Vagina (tissue), 2 donors: ENCODE measurements around the gene TMEM132C. TPM values are rescaled to one million over a fixed set of nuclear protein-coding genes. Genes with fewer than 3 reads are reported as not detected.

Experiments
- DNase-seq, 2 donors: peaks; one replicate each; pipeline ENCODE4 v3.0.0-alpha.2; 2017; ENCODE audit errors: extremely low spot score in 2 of 2
- H3K27ac ChIP-seq: fragments of 200-600 bp; sonication (generic); one replicate; pipeline ENCODE4 v1.5.1; 2019
- H3K27me3 ChIP-seq: fragments of 200-600 bp; sonication (generic); one replicate; pipeline ENCODE4 v1.5.1; 2019
- H3K36me3 ChIP-seq, 2 donors: fragments of 200-600 bp; sonication (generic); one replicate each; pipeline ENCODE4 v1.5.1; 2017 to 2019
- H3K4me1 ChIP-seq: fragments of 200-600 bp; sonication (generic); one replicate; pipeline ENCODE4 v1.5.1; 2019
- H3K4me3 ChIP-seq, 2 donors: fragments of 200-600 bp; sonication (generic); 1 replicate in 1 of 2; 2 replicates in 1 of 2; pipeline ENCODE4 v1.5.1; 2016 to 2019
- H3K9me3 ChIP-seq: fragments of 200-600 bp; sonication (generic); one replicate; pipeline ENCODE4 v1.5.1; 2019
- POLR2A ChIP-seq, 2 donors: fragments of 450-650 bp; IDR thresholded peaks; one replicate each; pipeline ENCODE4 v1.6.1; 2017; ENCODE audit warnings: antibody characterized with exemption in 2 of 2, mild to moderate bottlenecking in 2 of 2, moderate library complexity in 2 of 2
- POLR2AphosphoS5 ChIP-seq, 2 donors: sonication (generic); formaldehyde crosslinking; IDR thresholded peaks; one replicate each; pipeline ENCODE4 v1.9.0; 2017; ENCODE audit warnings: antibody characterized with exemption in 2 of 2, mild to moderate bottlenecking in 2 of 2, low read depth in 1 of 2; ENCODE audit not compliant: insufficient read depth in 1 of 2
- intact Hi-C: fragments of 100-400 bp; cut with DNase I; formaldehyde crosslinking; loops from one replicate; pipeline ENCODE4 v1.15.1; 2023
- total RNA-seq: library from RNA; depleted of rRNA; stranded (reverse); fragments of >200 nt; gene quantifications from one replicate; pipeline ENCODE4 v1.2.3, GENCODE V29; 2016
- TF ChIP-seq, protein P1 (sequence below), 3 experiments: fragments of 450-650 bp in 2 of 3; fragments of 200-600 bp in 1 of 3; sonication (generic) in 1 of 3; IDR thresholded peaks; one replicate each; pipeline ENCODE4 v1.5.1; 2017 to 2019; ENCODE audit warnings: antibody characterized with exemption in 3 of 3, mild to moderate bottlenecking in 2 of 3, moderate library complexity in 2 of 3

TMEM132C gene
- total RNA-seq, 1 donor from 2014 or later: 20.6 TPM

GRCh38 chr12:128586451-128587029 is 319.6 kb downstream of the TMEM132C start:
- Histone ChIP-seq H3K27ac (no peak overlapping the region), H3K27me3 (no peaks in the 10 kb centered on the region), H3K4me3 (no peak overlapping the region), H3K4me1 (no peaks in the 10 kb centered on the region), H3K9me3 (no peaks in the 10 kb centered on the region), H3K36me3 (no peaks in the 10 kb centered on the region)
- no peak for DNase-seq
- intact Hi-C loops: no loop called here
- TF ChIP-seq, protein P1, sequence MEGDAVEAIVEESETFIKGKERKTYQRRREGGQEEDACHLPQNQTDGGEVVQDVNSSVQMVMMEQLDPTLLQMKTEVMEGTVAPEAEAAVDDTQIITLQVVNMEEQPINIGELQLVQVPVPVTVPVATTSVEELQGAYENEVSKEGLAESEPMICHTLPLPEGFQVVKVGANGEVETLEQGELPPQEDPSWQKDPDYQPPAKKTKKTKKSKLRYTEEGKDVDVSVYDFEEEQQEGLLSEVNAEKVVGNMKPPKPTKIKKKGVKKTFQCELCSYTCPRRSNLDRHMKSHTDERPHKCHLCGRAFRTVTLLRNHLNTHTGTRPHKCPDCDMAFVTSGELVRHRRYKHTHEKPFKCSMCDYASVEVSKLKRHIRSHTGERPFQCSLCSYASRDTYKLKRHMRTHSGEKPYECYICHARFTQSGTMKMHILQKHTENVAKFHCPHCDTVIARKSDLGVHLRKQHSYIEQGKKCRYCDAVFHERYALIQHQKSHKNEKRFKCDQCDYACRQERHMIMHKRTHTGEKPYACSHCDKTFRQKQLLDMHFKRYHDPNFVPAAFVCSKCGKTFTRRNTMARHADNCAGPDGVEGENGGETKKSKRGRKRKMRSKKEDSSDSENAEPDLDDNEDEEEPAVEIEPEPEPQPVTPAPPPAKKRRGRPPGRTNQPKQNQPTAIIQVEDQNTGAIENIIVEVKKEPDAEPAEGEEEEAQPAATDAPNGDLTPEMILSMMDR (IDR thresholded peaks at IDR 0.05): no peak
- TF ChIP-seq POLR2AphosphoS5 (IDR thresholded peaks at IDR 0.05; ENCODE audit: insufficient read depth in 1 of 2, low read depth in 1 of 2): peak in 1 of 2 donors; percentile 25

DNA sequence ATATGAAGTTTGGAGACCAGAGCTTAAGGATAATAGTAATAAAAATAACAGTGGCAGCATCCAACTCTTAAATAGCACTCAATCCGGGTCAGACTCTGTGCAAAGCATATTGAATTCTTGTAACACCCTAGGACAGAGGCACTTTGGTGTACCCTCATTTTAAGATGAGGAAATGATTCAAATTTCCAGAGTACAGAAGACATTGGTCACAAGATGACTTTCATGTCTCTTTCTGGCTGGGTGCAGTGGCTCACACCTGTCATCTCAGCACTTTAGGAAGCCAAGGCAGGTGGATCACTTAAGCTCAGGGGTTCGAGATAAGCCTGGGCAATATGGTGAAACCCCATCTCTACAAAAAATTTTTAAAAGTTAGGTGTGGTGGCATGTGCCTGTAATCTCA is 320.9 kb downstream of the TMEM132C start:
- TF ChIP-seq, protein P1 (IDR thresholded peaks at IDR 0.05): no peak
- TF ChIP-seq POLR2AphosphoS5 (IDR thresholded peaks at IDR 0.05; ENCODE audit: insufficient read depth in 1 of 2, low read depth in 1 of 2) (no peak), POLR2A (IDR thresholded peaks at IDR 0.05) (no peak)
- intact Hi-C loops: no loop called here
- H3K4me3 ChIP-seq: no peak overlapping the region
- H3K27ac ChIP-seq: no peak overlapping the region
- no peaks in the 10 kb centered on the region for H3K9me3 ChIP-seq
- no peaks in the 10 kb centered on the region for H3K4me1 ChIP-seq
- H3K36me3 ChIP-seq: no peaks in the 10 kb centered on the region
- DNase-seq: no peak
- no peaks in the 10 kb centered on the region for H3K27me3 ChIP-seq

DNA sequence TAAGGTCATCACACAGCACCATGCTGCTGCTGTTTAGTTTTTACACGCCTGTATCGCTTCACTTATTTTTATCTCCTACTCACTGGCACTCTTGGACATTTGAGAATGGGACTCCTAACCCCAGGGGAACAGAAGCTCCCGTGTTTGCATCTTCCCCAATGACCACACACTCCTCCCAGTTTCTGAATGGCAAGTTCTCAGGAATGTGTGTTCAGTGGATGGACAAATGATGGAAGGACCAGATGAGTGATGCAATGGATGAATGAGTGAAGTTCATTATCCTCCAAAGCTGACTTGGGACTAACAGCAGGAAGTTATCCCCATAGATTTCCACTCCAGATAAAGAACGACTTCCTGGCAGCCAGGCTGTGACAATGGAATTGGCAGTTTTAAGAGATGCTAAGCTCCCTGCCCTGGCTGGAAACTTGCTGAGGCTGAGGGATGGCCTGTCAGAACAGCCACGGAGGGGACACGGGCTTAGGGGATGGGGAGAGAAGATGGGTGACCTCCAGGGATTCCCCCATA is 325.3 kb downstream of the TMEM132C start:
- H3K27ac ChIP-seq: no peak overlapping the region
- intact Hi-C loops: no loop called here
- H3K27me3 ChIP-seq: no peaks in the 10 kb centered on the region
- H3K4me1 ChIP-seq: no peaks in the 10 kb centered on the region
- TF ChIP-seq POLR2AphosphoS5 (IDR thresholded peaks at IDR 0.05; ENCODE audit: insufficient read depth in 1 of 2, low read depth in 1 of 2) (no peak), POLR2A (IDR thresholded peaks at IDR 0.05) (no peak)
- TF ChIP-seq, protein P1 (IDR thresholded peaks at IDR 0.05): no peak
- no peak overlapping the region for H3K4me3 ChIP-seq
- H3K9me3 ChIP-seq: no peaks in the 10 kb centered on the region
- no peaks in the 10 kb centered on the region for H3K36me3 ChIP-seq
- DNase-seq: no peak

DNA sequence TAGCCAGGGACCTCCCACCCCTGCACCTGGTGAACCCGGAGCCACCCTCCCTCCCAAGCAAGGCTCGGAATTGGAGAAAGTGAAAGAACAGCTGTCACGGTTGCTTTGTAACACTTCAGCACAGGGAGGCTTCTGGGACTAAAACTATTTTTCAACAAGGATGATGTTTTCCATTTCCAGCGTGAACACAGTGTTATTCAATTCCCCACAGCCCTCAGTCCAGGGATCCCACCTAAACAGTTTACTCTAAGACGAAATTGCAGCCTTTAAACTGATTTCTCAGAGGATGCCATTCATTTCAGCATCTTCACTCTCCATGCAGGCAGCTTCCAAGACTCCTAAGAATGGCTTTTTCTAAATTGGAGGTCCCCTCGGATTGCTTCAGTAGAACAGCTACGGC is 327.6 kb downstream of the TMEM132C start:
- intact Hi-C loops: no loop called here
- Histone ChIP-seq H3K4me1 (no peaks in the 10 kb centered on the region), H3K4me3 (no peak overlapping the region), H3K9me3 (no peaks in the 10 kb centered on the region), H3K27me3 (no peaks in the 10 kb centered on the region), H3K27ac (no peak overlapping the region), H3K36me3 (no peaks in the 10 kb centered on the region)
- no peak for TF ChIP-seq POLR2AphosphoS5 (IDR thresholded peaks at IDR 0.05; ENCODE audit: insufficient read depth in 1 of 2, low read depth in 1 of 2)
- TF ChIP-seq, protein P1 (IDR thresholded peaks at IDR 0.05): no peak
- no peak for TF ChIP-seq POLR2A (IDR thresholded peaks at IDR 0.05)
- DNase-seq: no peak

- H3K4me1 ChIP-seq: no peaks in the 10 kb centered on the region
- H3K27me3 ChIP-seq: no peaks in the 10 kb centered on the region
- TF ChIP-seq POLR2A (IDR thresholded peaks at IDR 0.05) (no peak), POLR2AphosphoS5 (IDR thresholded peaks at IDR 0.05; ENCODE audit: insufficient read depth in 1 of 2, low read depth in 1 of 2) (no peak)
- TF ChIP-seq, protein P1 (IDR thresholded peaks at IDR 0.05): no peak
- no peak overlapping the region for H3K27ac ChIP-seq
- no peak for DNase-seq
- H3K9me3 ChIP-seq: no peaks in the 10 kb centered on the region
- intact Hi-C loops: no loop called here
- H3K4me3 ChIP-seq: no peak overlapping the region
- H3K36me3 ChIP-seq: no peaks in the 10 kb centered on the region
Measured at GRCh38 chr12:128595609-128596008, 328.6 kb downstream of the TMEM132C start.
